Trophoblast cell (in vitro differentiated cells and primary cell): ENCODE data around the gene PASD1.
A peak's percentile ranks its signal among the peaks of the same experiment; 100 is the strongest.

ENCODE experiments used
- DNase-seq, 2 donors: peaks; one replicate each; pipeline ENCODE4 v3.0.0-alpha.2; 2016
- H2AFZ ChIP-seq: 2 replicates; pipeline ENCODE4 v1.6.1; 2013; ENCODE audit warnings: low read length, moderate library complexity, mild to moderate bottlenecking; ENCODE audit not compliant: insufficient read depth, poor library complexity
- H2AK5ac ChIP-seq: 2 replicates; pipeline ENCODE4 v1.6.1; 2013; ENCODE audit warnings: mild to moderate bottlenecking, low read length
- H2BK120ac ChIP-seq: 2 replicates; pipeline ENCODE4 v1.6.1; 2013; ENCODE audit warnings: low read length, mild to moderate bottlenecking, moderate library complexity; ENCODE audit not compliant: insufficient read depth, poor library complexity
- H2BK12ac ChIP-seq: 2 replicates; pipeline ENCODE4 v1.6.1; 2013; ENCODE audit warnings: mild to moderate bottlenecking, low read length, moderate library complexity
- H2BK5ac ChIP-seq: 2 replicates; pipeline ENCODE4 v1.6.1; 2013; ENCODE audit warnings: low read length, low read depth, moderate library complexity, mild to moderate bottlenecking; ENCODE audit not compliant: poor library complexity
- H3K14ac ChIP-seq: 2 replicates; pipeline ENCODE4 v1.6.1; 2013; ENCODE audit warnings: mild to moderate bottlenecking, low read length
- H3K18ac ChIP-seq: 2 replicates; pipeline ENCODE4 v1.6.1; 2013; ENCODE audit warnings: mild to moderate bottlenecking, low read length
- H3K23ac ChIP-seq: 2 replicates; pipeline ENCODE4 v1.6.1; 2013; ENCODE audit warnings: low read length
- H3K27ac ChIP-seq: 2 replicates; pipeline ENCODE4 v1.5.1; 2013; ENCODE audit warnings: low read depth, mild to moderate bottlenecking, inconsistent platforms, low read length, moderate library complexity
- H3K27me3 ChIP-seq: 2 replicates; pipeline ENCODE4 v1.6.1; 2013; ENCODE audit warnings: inconsistent platforms, mild to moderate bottlenecking, low read length, moderate library complexity; ENCODE audit not compliant: insufficient read depth
- H3K36me3 ChIP-seq, 2 experiments: 1 replicate in 1 of 2; 2 replicates in 1 of 2; pipeline ENCODE4 v1.6.1; 2013; ENCODE audit warnings: low read length in 2 of 2, mild to moderate bottlenecking in 2 of 2, moderate library complexity in 1 of 2; ENCODE audit not compliant: insufficient read depth in 2 of 2, control insufficient read depth in 1 of 2
- H3K4ac ChIP-seq: 2 replicates; pipeline ENCODE4 v1.6.1; 2013; ENCODE audit warnings: low read depth, mild to moderate bottlenecking, low read length, moderate library complexity
- H3K4me1 ChIP-seq, 2 experiments: 1 replicate in 1 of 2; 2 replicates in 1 of 2; pipeline ENCODE4 v1.6.1; 2013; ENCODE audit warnings: low read length in 2 of 2, mild to moderate bottlenecking in 2 of 2, moderate library complexity in 1 of 2; ENCODE audit not compliant: insufficient read depth in 2 of 2, control insufficient read depth in 1 of 2
- H3K4me2 ChIP-seq: 2 replicates; pipeline ENCODE4 v1.6.1; 2013; ENCODE audit warnings: inconsistent platforms, mild to moderate bottlenecking, low read length, moderate library complexity
- H3K4me3 ChIP-seq: 2 replicates; pipeline ENCODE4 v1.5.1; 2013; ENCODE audit warnings: mild to moderate bottlenecking, low read depth, low read length, inconsistent platforms
- H3K79me1 ChIP-seq: one replicate; pipeline ENCODE4 v1.6.1; 2013; ENCODE audit warnings: low read length
- H3K79me2 ChIP-seq: 2 replicates; pipeline ENCODE4 v1.6.1; 2013; ENCODE audit warnings: low read length, mild to moderate bottlenecking; ENCODE audit not compliant: control insufficient read depth, insufficient read depth, poor library complexity
- H3K9ac ChIP-seq: 2 replicates; pipeline ENCODE4 v1.6.1; 2013; ENCODE audit warnings: mild to moderate bottlenecking, low read length
- H3K9me3 ChIP-seq: 2 replicates; pipeline ENCODE4 v1.6.1; 2013; ENCODE audit warnings: low read depth, mild to moderate bottlenecking, control low read depth, inconsistent platforms, low read length; ENCODE audit not compliant: insufficient read depth
- H4K12ac ChIP-seq: 2 replicates; pipeline ENCODE4 v1.6.1; 2013; ENCODE audit warnings: low read depth, mild to moderate bottlenecking, low read length, moderate library complexity
- H4K8ac ChIP-seq: 2 replicates; pipeline ENCODE4 v1.6.1; 2013; ENCODE audit warnings: low read depth, mild to moderate bottlenecking, low read length, moderate library complexity
- H4K91ac ChIP-seq: one replicate; pipeline ENCODE4 v1.6.1; 2013; ENCODE audit warnings: low read depth, mild to moderate bottlenecking, low read length, moderate library complexity
- WGBS: extraction: QIAGEN DNeasy Blood & Tissue Kit; methylation state at CpG from one replicate; pipeline ENCODE4 v1.1.7; 2013; ENCODE audit warnings: missing lambda C conversion rate; ENCODE audit not compliant: insufficient read length, insufficient coverage; ENCODE audit errors: extremely low coverage; 5-methylcytosine and 5-hydroxymethylcytosine counted together

The PASD1 gene

GRCh38 chrX:151711787-151712186, 148.3 kb downstream of the PASD1 start:
- Histone ChIP-seq H2BK5ac (no peak overlapping the region), H3K27ac (no peak overlapping the region), H4K91ac (no peak overlapping the region), H3K4me1 (no peaks in the 10 kb centered on the region), H3K9ac (no peak overlapping the region), H4K12ac (no peak overlapping the region), H3K79me2 (no peaks in the 10 kb centered on the region), H3K23ac (no peak overlapping the region), H2AFZ (no peak overlapping the region), H2BK120ac (no peak overlapping the region), H3K4me2 (no peak overlapping the region), H3K14ac (no peak overlapping the region), H2BK12ac (no peak overlapping the region), H3K18ac (no peak overlapping the region), H2AK5ac (no peak overlapping the region), H3K4me3 (no peak overlapping the region), H3K4ac (no peak overlapping the region), H3K79me1 (no peaks in the 10 kb centered on the region), H3K36me3 (no peaks in the 10 kb centered on the region), H3K27me3 (no peaks in the 10 kb centered on the region), H4K8ac (no peak overlapping the region), H3K9me3 (no peaks in the 10 kb centered on the region)
- WGBS: no CpG with 5 or more reads among the region's 2 CpGs
- DNase-seq: no peak

GRCh38 chrX:151712253-151712652, 148.8 kb downstream of the PASD1 start:
- H4K12ac ChIP-seq: no peak overlapping the region
- H3K27ac ChIP-seq: no peak overlapping the region
- H2AK5ac ChIP-seq: no peak overlapping the region
- H3K4me1 ChIP-seq: no peaks in the 10 kb centered on the region
- H3K4me2 ChIP-seq: no peak overlapping the region
- H3K36me3 ChIP-seq: no peaks in the 10 kb centered on the region
- H2AFZ ChIP-seq: no peak overlapping the region
- H3K79me1 ChIP-seq: no peaks in the 10 kb centered on the region
- no peaks in the 10 kb centered on the region for H3K27me3 ChIP-seq
- no peak overlapping the region for H4K8ac ChIP-seq
- no peak overlapping the region for H3K4ac ChIP-seq
- H3K79me2 ChIP-seq: no peaks in the 10 kb centered on the region
- no peaks in the 10 kb centered on the region for H3K9me3 ChIP-seq
- H4K91ac ChIP-seq: no peak overlapping the region
- no peak overlapping the region for H3K4me3 ChIP-seq
- no peak overlapping the region for H3K23ac ChIP-seq
- H2BK12ac ChIP-seq: no peak overlapping the region
- H2BK5ac ChIP-seq: no peak overlapping the region
- H3K9ac ChIP-seq: no peak overlapping the region
- no peak overlapping the region for H3K18ac ChIP-seq
- H2BK120ac ChIP-seq: no peak overlapping the region
- H3K14ac ChIP-seq: no peak overlapping the region
- no peak for DNase-seq
- no CpG with 5 or more reads among the region's 3 CpGs for WGBS

GRCh38 chrX:151713849-151714248, 150.4 kb downstream of the PASD1 start:
- H2BK12ac ChIP-seq: no peak overlapping the region
- H3K4me3 ChIP-seq: no peak overlapping the region
- no peaks in the 10 kb centered on the region for H3K4me1 ChIP-seq
- no peak overlapping the region for H2BK5ac ChIP-seq
- no peak overlapping the region for H3K9ac ChIP-seq
- H4K91ac ChIP-seq: no peak overlapping the region
- H3K18ac ChIP-seq: no peak overlapping the region
- H2AK5ac ChIP-seq: no peak overlapping the region
- no peaks in the 10 kb centered on the region for H3K9me3 ChIP-seq
- H4K12ac ChIP-seq: no peak overlapping the region
- no peak overlapping the region for H3K27ac ChIP-seq
- H2BK120ac ChIP-seq: no peak overlapping the region
- no peak overlapping the region for H3K4me2 ChIP-seq
- H3K14ac ChIP-seq: no peak overlapping the region
- peak in 1 of 2 donors; percentile 8 for DNase-seq
- no peaks in the 10 kb centered on the region for H3K79me2 ChIP-seq
- no peak overlapping the region for H3K4ac ChIP-seq
- H3K27me3 ChIP-seq: no peaks in the 10 kb centered on the region
- H4K8ac ChIP-seq: no peak overlapping the region
- H2AFZ ChIP-seq: no peak overlapping the region
- H3K36me3 ChIP-seq: no peaks in the 10 kb centered on the region
- WGBS: no CpG with 5 or more reads among the region's 3 CpGs
- no peak overlapping the region for H3K23ac ChIP-seq
- no peaks in the 10 kb centered on the region for H3K79me1 ChIP-seq

- no peaks in the 10 kb centered on the region for H3K9me3 ChIP-seq
- H4K8ac ChIP-seq: no peak overlapping the region
- no peak overlapping the region for H2BK120ac ChIP-seq
- no peak overlapping the region for H3K18ac ChIP-seq
- no peak overlapping the region for H2AFZ ChIP-seq
- no CpG with 5 or more reads among the region's 5 CpGs for WGBS
- no peak overlapping the region for H2BK5ac ChIP-seq
- no peak overlapping the region for H3K27ac ChIP-seq
- no peaks in the 10 kb centered on the region for H3K36me3 ChIP-seq
- no peak overlapping the region for H2BK12ac ChIP-seq
- H2AK5ac ChIP-seq: no peak overlapping the region
- no peak overlapping the region for H4K12ac ChIP-seq
- no peak overlapping the region for H3K23ac ChIP-seq
- H3K4me3 ChIP-seq: no peak overlapping the region
- no peak for DNase-seq
- no peak overlapping the region for H3K4me2 ChIP-seq
- no peak overlapping the region for H3K9ac ChIP-seq
- no peak overlapping the region for H3K4ac ChIP-seq
- no peaks in the 10 kb centered on the region for H3K79me2 ChIP-seq
- H3K27me3 ChIP-seq: no peaks in the 10 kb centered on the region
- no peak overlapping the region for H3K14ac ChIP-seq
- no peak overlapping the region for H4K91ac ChIP-seq
- H3K79me1 ChIP-seq: no peaks in the 10 kb centered on the region
- H3K4me1 ChIP-seq: no peaks in the 10 kb centered on the region
Measured at GRCh38 chrX:151714362-151714761, 150.9 kb downstream of the PASD1 start.
